SH-SY5Y (cell line): ENCODE data around the gene TUBGCP3.

Source experiments
- GATA2 ChIP-seq: IDR thresholded peaks from 2 replicates; pipeline ENCODE4 v1.6.1; 2011; ENCODE audit warnings: mild to moderate bottlenecking, low read depth, low read length
- GATA3 ChIP-seq: IDR thresholded peaks from 2 replicates; pipeline ENCODE4 v1.6.1; 2011; ENCODE audit warnings: low read depth, mild to moderate bottlenecking, low read length, moderate library complexity

DNA sequence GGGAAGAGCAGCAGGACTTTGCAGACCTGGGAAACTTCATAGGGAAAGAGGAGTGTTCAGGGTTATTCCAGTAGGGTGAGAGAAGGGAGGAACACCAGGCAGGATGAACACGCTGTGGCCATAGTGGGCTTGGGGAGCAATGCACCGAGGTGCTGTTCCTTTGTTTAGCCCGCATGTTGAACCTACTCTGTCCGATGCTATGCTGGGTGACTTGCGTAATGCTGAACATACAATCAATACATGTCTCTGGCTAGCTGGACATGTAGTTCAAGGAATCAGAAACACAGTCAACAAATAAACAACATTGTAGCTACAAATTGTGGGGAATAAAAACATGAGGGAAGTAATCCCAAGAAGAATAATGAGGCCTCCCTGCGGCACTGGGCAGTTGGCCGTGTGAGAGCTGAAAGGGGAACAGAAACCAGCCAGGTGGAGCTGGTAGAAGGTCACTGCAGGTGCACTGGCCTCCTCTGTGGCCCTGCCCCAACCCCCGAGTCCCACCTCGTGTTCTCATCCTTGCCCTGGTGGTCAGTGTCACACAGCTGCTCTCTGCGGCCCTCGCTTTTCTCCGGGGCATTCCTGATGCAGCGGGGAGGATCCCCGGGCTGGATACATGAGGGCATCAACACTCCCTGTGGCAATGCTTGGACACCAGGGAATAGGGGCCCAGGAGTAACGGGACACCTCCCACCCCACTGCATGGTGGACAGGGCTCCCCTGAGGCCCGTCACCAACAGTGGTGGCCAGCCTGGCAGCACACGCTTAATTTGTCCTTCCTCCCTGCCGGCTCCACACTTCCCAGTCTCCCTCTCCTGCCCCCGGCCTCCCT, 36.9 kb upstream of the TUBGCP3 start:
- TF ChIP-seq GATA3 (no peak), GATA2 (no peak)
